NCI-H2081 (cell line): ENCODE results near the gene LTBR.
"Not testable (repeated sequence)": the region's sequence is repeated elsewhere in the genome, so short reads cannot be mapped to it uniquely, and the experiment has no call there.

Experiments used
- DNase-seq, 2 experiments: peaks; one replicate each; lab custom pipeline; 2025; lab: John Stamatoyannopoulos, UW

LTBR gene

GRCh38 chr12:6383572-6384498 is at the start of gene LTBR:
LTBR (plus strand) TSS chr12:6384162; CDS start chr12:6384359, 197 bp downstream.
- peak; percentile 72 to 74 for DNase-seq

- no peak for DNase-seq
These were observed 49.6 kb upstream of the LTBR start for GRCh38 chr12:6334359-6334758.

DNA sequence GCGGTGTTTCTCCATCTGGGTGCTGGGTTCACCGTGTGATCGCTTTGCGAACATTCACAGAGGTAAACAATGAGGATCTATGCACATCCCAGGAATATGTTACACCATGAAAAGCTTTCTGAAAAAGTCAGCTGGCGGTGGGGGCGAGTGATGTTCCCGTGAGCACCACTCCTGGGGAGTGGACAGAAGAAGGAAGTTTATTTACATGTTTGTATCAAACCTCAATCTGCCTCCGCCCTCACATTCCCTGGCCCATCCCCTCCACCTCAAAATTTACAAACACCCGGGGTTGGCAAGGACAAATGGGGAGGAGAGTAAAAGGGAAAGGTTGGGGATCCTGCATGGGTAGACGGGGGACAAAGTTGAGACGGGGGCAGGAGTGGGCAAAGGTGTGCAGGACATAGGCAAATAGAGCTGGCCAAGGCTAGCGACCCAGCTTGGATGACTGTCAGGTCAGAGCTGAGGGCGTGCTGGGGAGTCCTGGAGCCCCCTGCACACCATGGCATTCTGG is 49.0 kb upstream of the LTBR start:
- no peak for DNase-seq

GRCh38 chr12:6335451-6336078 is 48.4 kb upstream of the LTBR start:
- no peak for DNase-seq

- DNase-seq, result no peak
These were observed 47.7 kb upstream of the LTBR start for GRCh38 chr12:6336079-6336888.

- DNase-seq, result no peak
These were observed 46.8 kb upstream of the LTBR start for GRCh38 chr12:6336889-6337853.

- DNase-seq, result no peak
These were observed 46.0 kb upstream of the LTBR start for GRCh38 chr12:6337958-6338433.

DNA sequence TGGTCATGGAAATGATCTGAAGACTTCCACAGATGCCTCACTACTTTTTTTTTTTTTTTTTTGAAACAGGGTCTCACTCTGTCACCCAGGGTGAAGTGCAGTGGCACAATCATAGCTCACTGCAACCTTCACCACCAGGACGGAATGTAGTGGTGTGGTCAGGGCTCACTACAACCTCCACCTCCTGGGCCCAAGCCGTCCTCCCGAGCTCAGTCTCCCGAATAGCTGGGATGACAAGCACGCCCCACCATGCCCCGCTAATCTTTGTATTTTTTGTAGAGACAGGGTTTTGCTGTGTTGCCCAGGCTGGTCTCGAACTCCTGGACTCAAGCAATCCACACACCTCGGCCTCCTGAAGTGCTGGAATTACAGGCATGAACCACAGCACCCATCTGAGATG is 45.4 kb upstream of the LTBR start:
- DNase-seq, result not testable (repeated sequence)

DNA sequence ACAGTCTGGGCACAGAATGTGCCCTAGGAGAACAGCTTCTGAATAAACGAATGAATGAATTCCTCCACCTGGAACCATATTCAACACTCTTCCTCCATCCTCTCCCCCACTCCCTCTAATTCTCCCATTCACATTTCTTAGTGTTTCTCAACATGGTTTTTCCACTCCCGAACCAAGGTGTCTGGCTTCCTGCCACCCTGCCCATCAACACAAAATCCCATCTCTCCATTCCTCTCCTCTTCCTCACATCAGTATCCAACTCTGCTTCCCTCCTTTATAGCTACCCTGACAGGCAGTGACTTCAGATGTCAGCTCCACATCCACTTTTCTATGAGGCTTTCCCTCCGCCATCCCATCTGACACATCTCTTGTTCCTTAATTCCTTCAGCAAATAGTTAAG is 45.0 kb upstream of the LTBR start:
- DNase-seq, result no peak

DNA sequence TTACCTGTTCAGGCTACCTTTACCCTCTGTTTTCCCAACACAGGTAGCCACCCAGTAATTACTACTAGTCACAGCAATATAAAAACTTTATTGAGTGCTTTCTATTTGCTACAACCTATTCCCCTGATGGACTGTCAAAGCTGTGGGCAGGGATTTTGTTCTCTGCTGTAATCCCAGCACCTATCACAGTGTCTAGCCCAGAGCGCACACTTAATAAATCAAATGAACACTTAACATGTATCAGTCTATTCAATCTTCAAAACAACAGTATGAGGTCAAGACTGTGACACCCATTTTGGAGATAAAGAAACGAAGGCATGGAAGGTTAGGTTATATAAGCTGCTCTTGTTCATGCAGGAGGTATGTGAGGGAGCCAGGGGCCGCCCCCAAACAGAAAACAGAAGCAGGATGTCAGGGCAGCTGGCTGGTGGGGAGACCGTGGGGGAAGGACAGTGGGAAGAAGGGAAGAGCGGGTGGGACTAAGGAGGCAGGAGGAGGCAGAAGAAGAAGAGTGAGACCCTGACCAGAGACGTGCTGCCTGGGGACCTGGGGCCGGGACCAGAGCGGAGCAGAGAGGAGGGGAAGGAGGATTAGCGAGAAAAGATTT is 43.8 kb upstream of the LTBR start:
- DNase-seq, result no peak

- DNase-seq, result no peak
These were observed 43.1 kb upstream of the LTBR start for GRCh38 chr12:6340745-6341416.

DNA sequence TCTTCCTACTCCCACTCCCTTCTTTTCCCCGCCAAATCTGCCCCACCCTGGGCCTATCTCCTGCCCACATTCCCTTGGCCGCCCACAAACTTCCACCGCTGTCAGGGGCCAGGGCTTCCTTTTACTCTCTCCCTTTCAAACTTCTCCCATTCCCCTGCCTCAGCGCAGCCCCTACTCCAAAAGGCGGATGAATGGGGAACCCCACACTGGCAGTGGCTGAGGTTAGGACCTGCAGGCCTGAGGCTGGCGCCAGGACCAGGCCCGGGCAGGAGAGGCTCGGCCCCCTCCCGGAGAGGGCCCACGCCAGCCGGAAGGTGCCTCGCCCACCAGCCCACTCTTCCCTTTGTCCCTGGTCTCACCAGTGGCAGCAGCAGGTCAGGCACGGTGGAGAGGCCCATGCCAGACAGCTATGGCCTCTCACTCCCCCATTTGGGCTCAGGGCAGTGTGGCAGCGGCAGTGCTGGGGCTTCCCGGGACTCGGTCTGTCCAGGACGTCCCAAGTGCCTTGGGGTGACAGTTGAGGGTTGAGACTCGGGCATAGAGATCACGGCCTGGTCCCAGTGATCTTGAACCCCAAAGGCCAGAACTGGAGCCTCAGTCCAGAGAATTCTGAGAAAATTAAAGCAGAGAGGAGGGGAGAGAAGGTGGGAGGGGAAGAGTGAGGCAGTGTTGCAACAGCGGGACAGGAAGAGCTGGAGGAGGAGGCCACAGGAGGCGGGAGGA is 42.4 kb upstream of the LTBR start, which contains the start of gene TNFRSF1A:
TNFRSF1A (minus strand) TSS at position 660 of the 723 bp plus-strand sequence; CDS start at position 398, 262 bp downstream.
- no peak for DNase-seq

GRCh38 chr12:6342140-6342889 is 41.6 kb upstream of the LTBR start:
- no peak for DNase-seq

GRCh38 chr12:6343518-6343917 is 40.4 kb upstream of the LTBR start:
- no peak for DNase-seq

DNA sequence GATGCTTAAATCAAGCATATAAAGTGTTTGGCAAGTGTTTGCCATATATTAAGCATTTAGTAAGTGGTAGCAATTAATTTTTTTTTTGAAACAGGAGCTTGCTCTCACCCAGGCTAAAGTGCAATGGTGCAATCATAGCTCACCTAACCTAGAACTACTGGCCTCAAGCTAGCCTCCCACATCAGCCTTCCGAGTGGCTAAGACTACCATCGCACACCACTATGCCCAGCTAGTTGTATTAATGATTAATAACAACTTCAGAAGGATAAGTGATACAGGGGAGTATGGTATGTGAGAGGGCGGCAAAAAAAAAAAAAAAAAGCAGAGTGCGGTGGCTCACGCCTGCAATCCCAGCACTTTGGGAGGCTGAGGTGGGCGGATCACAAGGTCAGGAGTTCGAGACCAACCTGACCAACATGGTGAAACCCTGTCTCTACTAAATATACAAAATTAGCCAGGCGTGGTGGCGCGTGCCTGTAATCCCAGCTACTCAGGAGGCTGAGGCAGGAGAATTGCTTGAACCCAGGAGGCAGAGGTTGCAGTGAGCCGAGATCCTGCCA is 39.8 kb upstream of the LTBR start:
- DNase-seq, result not testable (repeated sequence)

DNA sequence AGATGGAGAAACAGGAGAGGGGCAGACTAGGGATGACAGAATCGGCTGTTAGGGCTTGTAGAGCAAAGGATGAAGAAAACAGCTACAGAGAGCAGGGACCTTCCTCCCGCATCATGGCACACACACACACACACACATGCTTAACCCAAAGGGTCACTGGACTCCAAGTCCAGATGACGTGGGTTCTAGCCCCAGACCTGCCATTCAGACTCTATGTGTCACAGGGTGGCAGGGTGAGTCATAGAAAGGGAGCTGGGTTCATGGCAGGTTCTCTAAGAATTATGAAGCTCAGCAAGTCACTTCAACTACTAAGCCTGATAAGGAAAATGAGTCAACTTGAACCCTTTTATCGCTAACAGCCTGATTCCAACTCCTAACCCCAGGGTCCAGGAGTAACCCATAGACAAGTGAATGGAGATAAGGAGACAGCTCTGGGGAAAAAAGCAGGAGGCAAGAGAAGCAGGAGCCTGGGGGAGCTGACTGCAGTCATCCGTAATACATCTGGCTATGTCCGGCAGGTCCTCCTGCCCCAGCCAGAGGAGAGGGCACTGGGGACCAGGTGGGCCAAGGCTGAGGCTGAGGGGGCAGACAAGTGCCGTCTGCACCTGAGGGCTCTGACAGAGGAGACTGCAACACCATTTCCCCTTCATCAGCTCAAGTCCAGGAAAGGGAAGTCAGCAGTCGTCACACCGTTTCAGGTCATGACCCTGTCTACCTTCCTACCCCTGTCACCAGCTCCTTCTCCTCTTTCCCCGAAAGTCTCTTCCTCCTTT is 38.5 kb upstream of the LTBR start:
- DNase-seq, result no peak

DNA sequence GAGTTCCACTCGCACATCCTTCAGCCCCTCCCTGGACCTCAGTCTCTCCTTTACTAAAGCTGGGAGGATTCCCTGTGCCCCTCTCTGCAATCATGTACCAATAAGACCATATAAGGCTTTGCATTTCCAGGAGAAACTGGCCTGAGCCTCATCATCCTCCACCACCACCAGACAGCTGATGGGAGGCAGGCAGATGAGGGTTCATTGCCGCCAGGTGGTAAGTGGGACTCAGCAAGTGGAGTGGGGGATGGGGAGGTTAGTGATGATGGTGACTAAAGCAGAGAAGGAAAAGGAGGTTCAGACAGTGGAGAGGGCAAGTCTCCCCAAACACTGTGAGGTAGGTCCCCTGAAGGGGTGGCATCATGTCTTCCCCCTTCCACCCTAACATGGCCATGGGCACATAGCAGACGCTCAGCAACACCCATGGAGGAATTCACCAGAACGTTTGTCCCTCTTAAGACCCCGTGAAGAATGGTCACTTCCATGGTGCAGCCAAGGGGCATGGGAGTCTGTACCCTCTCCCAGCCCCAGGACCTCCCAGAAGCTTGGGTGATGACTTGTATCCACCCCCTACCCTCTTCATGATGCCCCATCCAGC is 37.6 kb upstream of the LTBR start:
- DNase-seq, result no peak
